ENCODE measurements around the gene REXO1.

Gene REXO1

DNA sequence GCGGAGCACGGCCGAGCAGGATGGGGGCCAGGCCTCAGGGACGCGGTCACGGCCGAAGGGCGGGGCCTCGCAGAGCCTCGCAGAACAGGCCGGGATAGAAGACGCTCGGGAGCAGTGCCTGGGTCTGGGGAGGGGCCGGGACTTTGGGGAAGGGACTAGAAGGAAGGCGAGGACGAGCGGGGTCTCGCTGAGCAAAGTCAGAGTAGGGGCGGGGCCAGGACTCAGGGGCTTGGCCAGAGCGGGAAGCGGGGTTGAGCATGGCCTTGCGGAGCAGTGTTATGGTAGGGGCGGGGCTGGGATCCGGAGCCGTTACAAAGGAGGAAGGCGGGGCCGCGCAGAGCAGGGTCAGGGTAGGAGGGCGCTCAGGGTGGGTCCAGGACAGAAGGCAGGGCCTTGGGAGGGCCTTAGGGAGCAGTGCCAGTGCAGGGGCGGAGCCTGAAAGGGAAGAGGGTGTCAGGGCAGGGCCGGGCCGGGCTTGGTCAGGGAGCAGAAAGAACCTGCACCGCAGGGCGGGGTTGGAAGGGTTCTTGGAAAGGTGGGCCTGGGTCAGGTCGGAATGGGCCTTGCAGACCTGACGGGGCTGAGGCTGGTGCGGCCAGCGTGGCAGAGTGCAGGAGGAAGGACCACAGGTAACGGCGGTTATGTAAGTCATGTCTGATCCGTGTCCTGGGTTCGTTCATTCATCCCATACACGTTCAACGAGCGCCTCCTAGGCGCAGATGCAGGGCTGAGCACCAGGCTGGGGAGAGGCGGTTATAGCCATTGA, 35.7 kb downstream of the REXO1 start:
- no peaks in the 10 kb centered on the region; the same call in 1 of the 2 replicates for H3F3A ChIP-seq (ENCODE audit: insufficient read depth, low read length)
- H3K4me1 ChIP-seq (ENCODE audit: low read length), result peaks cover 7% of the 10 kb centered on the region
- H3K79me2 ChIP-seq (ENCODE audit: low read length), result no peaks in the 10 kb centered on the region
- no peak overlapping the region; the same call in 1 of the 2 replicates for H3K27ac ChIP-seq (ENCODE audit: low read length)
- H3K9me3 ChIP-seq (replicated peaks; ENCODE audit: insufficient read depth, low read length), result no peaks in the 10 kb centered on the region
- peak overlapping the region; percentile 100 for H3K4me2 ChIP-seq (ENCODE audit: low read depth, low read length)
- no peaks in the 10 kb centered on the region for H3K9me2 ChIP-seq (replicated peaks; ENCODE audit: insufficient read depth, low read length)
- peak overlapping the region; percentile 81 for H3K4me3 ChIP-seq (ENCODE audit: low read length)
- H4K20me1 ChIP-seq (ENCODE audit: insufficient read depth, low read length), result no peaks in the 10 kb centered on the region
- DNase-seq, result peak; percentile 93
- peaks cover 5% of the 10 kb centered on the region; the same call in 1 of the 2 replicates for H3K36me3 ChIP-seq (replicated peaks; ENCODE audit: insufficient read depth, low read length)
- peaks cover 40% of the 10 kb centered on the region for H3K27me3 ChIP-seq (replicated peaks; ENCODE audit: insufficient read depth, low read length)
- H2AFZ ChIP-seq (ENCODE audit: low read length), result peak overlapping the region; percentile 95
- no peak for TF ChIP-seq EZH2phosphoT487 (IDR thresholded peaks at IDR 0.05; ENCODE audit: low read length)
- no peak for TF ChIP-seq EZH2 (optimal IDR thresholded peaks at IDR 0.05; ENCODE audit: low read depth, low read length)
- TF ChIP-seq, protein P1, sequence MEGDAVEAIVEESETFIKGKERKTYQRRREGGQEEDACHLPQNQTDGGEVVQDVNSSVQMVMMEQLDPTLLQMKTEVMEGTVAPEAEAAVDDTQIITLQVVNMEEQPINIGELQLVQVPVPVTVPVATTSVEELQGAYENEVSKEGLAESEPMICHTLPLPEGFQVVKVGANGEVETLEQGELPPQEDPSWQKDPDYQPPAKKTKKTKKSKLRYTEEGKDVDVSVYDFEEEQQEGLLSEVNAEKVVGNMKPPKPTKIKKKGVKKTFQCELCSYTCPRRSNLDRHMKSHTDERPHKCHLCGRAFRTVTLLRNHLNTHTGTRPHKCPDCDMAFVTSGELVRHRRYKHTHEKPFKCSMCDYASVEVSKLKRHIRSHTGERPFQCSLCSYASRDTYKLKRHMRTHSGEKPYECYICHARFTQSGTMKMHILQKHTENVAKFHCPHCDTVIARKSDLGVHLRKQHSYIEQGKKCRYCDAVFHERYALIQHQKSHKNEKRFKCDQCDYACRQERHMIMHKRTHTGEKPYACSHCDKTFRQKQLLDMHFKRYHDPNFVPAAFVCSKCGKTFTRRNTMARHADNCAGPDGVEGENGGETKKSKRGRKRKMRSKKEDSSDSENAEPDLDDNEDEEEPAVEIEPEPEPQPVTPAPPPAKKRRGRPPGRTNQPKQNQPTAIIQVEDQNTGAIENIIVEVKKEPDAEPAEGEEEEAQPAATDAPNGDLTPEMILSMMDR (IDR thresholded peaks at IDR 0.05; ENCODE audit: low read length), result peak; percentile 92
- H3K9ac ChIP-seq (ENCODE audit: low read length), result peak overlapping the region; percentile 31; the same call in 1 of the 2 replicates

DNA sequence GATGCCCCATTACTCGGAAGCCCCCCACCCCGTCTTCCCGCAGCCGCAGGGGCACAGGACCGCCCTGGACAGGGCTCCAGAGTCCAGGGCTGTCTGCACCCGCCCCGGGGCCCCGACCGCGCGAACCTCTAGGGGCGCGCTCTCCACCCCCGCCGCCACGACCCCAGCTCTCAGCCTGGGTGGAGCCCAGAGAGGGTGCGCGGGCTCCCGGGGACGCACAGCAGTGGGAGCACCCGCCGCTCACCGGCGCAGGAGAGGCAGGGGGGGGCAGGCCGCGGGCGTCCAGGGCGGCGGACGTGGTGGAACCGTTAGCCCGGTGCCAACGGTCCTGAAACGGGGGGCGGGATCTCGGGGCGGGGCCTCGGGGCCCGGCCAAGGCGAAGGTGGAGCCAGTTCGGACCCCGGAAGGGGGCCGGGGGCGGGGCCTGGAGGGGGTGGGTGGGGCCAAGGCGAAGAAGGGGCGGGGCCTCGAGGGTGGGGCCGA, 36.3 kb downstream of the REXO1 start, which contains the start of gene ATP8B3:
ATP8B3 (minus strand) TSS at position 335 of the 484 bp plus-strand sequence. CDS start 540 bp downstream, outside the sequence.
- H3K4me3 ChIP-seq (ENCODE audit: low read length), result peak within 1 kb of the TSS; percentile 81
- no peaks in the 10 kb centered on the region for H4K20me1 ChIP-seq (ENCODE audit: insufficient read depth, low read length)
- TF ChIP-seq EZH2 (optimal IDR thresholded peaks at IDR 0.05; ENCODE audit: low read depth, low read length) (no peak), EZH2phosphoT487 (IDR thresholded peaks at IDR 0.05; ENCODE audit: low read length) (no peak)
- TF ChIP-seq, protein P1 (IDR thresholded peaks at IDR 0.05; ENCODE audit: low read length), result peak; percentile 22
- peaks cover 7% of the 10 kb centered on the region for H3K4me1 ChIP-seq (ENCODE audit: low read length)
- H3K9me3 ChIP-seq (replicated peaks; ENCODE audit: insufficient read depth, low read length), result no peaks in the 10 kb centered on the region
- peaks cover 4% of the 10 kb centered on the region; the same call in 1 of the 2 replicates for H3K36me3 ChIP-seq (replicated peaks; ENCODE audit: insufficient read depth, low read length)
- H3K9ac ChIP-seq (ENCODE audit: low read length), result peak within 1 kb of the TSS; percentile 31; the same call in 1 of the 2 replicates
- H3K9me2 ChIP-seq (replicated peaks; ENCODE audit: insufficient read depth, low read length), result no peaks in the 10 kb centered on the region
- peaks cover 46% of the 10 kb centered on the region for H3K27me3 ChIP-seq (replicated peaks; ENCODE audit: insufficient read depth, low read length)
- no peak within 1 kb of the TSS; the same call in 1 of the 2 replicates for H3K27ac ChIP-seq (ENCODE audit: low read length)
- peak within 1 kb of the TSS; percentile 100 for H3K4me2 ChIP-seq (ENCODE audit: low read depth, low read length)
- no peak for DNase-seq
- H2AFZ ChIP-seq (ENCODE audit: low read length), result peak within 1 kb of the TSS; percentile 95
- no peaks in the 10 kb centered on the region; the same call in 1 of the 2 replicates for H3F3A ChIP-seq (ENCODE audit: insufficient read depth, low read length)
- H3K79me2 ChIP-seq (ENCODE audit: low read length), result no peaks in the 10 kb centered on the region

DNA sequence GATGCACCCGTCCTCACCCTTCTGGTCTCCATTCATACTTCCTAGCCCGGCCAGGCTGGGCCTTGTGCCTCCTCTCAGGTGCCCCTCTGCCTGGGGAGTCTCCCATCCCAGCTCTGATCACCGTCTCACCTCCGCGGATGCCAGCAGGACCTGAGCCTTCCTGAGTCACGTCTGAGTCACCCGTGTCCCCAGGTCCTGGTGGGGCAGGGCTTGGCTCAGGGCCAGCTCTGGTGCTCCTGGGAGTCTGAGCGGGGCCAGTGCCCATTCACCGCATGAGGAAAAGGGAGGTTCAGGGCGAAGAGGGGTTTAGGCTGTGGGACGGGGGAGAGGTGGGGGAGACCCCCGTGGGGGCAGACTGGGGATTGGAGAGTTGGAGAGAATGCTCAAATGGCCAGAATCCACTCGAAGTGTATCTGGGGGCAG, 36.8 kb downstream of the REXO1 start:
- peaks cover 4% of the 10 kb centered on the region; the same call in 1 of the 2 replicates for H3K36me3 ChIP-seq (replicated peaks; ENCODE audit: insufficient read depth, low read length)
- no peaks in the 10 kb centered on the region for H3K9me2 ChIP-seq (replicated peaks; ENCODE audit: insufficient read depth, low read length)
- peaks cover 51% of the 10 kb centered on the region for H3K27me3 ChIP-seq (replicated peaks; ENCODE audit: insufficient read depth, low read length)
- TF ChIP-seq EZH2phosphoT487 (IDR thresholded peaks at IDR 0.05; ENCODE audit: low read length), result no peak
- TF ChIP-seq EZH2 (optimal IDR thresholded peaks at IDR 0.05; ENCODE audit: low read depth, low read length), result no peak
- TF ChIP-seq, protein P1 (IDR thresholded peaks at IDR 0.05; ENCODE audit: low read length), result no peak
- H3F3A ChIP-seq (ENCODE audit: insufficient read depth, low read length), result no peaks in the 10 kb centered on the region; the same call in 1 of the 2 replicates
- no peaks in the 10 kb centered on the region for H4K20me1 ChIP-seq (ENCODE audit: insufficient read depth, low read length)
- no peak overlapping the region for H3K27ac ChIP-seq (ENCODE audit: low read length)
- no peak for DNase-seq
- H2AFZ ChIP-seq (ENCODE audit: low read length), result no peak overlapping the region
- no peaks in the 10 kb centered on the region for H3K9me3 ChIP-seq (replicated peaks; ENCODE audit: insufficient read depth, low read length)
- H3K4me2 ChIP-seq (ENCODE audit: low read depth, low read length), result no peak overlapping the region; the same call in 1 of the 2 replicates
- no peaks in the 10 kb centered on the region for H3K79me2 ChIP-seq (ENCODE audit: low read length)
- no peak overlapping the region for H3K9ac ChIP-seq (ENCODE audit: low read length)
- H3K4me1 ChIP-seq (ENCODE audit: low read length), result peaks cover 7% of the 10 kb centered on the region
- no peak overlapping the region; the same call in 1 of the 2 replicates for H3K4me3 ChIP-seq (ENCODE audit: low read length)

Measured in MM.1S (cell line).